ENCODE measurements around the gene PIR.

Gene PIR

DNA sequence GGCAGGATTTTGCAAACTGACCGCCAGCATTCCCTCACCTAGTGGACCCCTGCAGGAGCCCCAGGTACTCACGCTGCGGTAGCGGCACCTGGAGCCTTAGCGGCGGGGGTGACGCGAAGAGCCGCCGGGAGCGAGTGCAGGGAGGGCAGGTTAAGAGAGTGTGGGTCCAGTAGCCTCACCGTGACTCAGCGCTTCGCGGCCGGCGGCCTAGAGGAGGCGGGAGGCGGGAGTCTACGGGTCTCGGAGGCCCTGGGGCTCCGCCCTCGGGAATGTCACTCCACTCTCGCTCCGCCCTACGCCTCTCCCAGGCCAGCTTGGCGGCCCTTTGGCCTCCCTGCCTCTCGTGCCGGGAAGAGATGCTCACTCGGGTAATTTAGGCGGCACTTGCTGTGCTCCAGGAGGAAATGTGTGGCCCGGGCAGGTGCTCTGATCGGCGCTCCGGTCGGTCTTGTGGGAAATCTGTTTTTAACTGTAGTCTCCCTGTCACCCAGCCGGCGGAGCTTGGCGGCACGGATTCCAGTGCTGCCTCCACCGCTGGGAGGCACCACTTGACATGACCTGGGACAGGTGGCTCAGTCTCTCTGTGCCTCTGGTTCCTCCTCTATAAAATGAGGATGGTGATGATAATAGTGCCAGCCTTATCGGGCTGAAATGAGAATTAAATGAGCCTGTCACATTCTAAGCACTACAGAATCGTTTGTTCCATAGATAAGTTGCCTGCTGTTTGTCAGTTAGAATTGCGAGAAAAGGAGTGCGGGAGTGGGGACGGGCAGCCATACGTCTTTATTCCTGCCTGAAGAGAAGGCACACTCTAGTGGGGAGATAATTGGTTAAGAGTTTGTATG is at the start of gene PIR:
Gene PIR, minus strand, starts transcription at position 216 of the 845 bp plus-strand sequence. CDS start 2,076 bp downstream, outside the sequence.
- DNase-seq, result peak; percentile 81

DNA sequence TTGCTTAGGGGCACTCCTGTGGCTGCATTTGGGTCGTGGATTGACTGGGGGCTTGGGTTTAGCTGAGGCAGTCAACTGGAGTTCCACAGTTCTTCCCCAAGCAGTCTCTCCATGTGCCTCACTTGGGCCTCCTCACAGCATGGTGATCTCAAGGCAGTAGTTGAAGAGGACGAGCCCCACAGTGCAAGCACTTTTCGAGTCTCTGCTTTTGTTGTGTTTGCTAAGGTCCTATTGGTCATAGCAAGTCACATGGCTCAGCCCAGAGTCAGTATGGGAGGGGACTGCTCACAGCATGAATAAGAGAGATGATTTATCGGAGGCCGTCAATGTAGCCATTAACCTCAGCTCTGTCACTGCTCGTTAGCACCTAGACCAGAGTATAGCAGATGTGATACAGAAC is 37.2 kb upstream of the PIR start:
- no peak for DNase-seq

GRCh38 chrX:15529165-15529564 is 36.0 kb upstream of the PIR start:
- DNase-seq, result no peak

DNA sequence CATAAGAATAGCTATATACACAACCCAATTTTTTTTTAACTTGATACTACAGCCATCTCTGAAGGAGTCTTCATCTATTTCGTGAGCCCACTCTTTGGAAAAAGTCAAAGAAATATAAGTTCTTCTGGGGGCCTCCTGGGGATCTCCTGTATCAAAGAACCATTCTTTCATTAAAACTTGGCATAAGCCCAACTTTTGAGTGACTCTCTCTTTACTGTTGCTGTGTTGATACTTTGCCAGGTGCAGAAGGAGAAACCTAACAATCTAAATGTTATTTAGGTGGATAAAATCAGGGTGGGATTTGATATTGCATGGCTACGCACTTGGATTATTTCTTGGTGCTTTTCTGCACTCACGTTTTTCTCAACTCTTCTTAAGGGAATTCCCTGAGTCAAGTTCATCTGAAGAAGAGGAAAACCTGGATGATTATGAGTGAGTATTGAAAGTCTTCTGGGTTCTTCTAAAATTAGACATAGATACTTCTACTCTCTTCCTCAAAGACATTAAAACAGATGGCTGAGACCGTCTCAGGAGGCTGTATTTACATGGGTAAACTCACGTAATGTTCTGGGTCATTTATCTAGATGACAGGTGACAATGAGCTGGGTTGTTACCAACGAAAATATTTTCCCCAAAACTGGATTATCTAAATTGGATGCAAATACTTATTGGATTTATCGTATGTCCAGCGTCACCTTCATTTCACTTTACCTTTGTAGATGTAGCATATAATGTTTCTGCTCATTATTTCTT is 32.7 kb upstream of the PIR start:
- DNase-seq, result no peak

GRCh38 chrX:15524417-15524816 is 31.3 kb upstream of the PIR start:
- no peak for DNase-seq

DNA sequence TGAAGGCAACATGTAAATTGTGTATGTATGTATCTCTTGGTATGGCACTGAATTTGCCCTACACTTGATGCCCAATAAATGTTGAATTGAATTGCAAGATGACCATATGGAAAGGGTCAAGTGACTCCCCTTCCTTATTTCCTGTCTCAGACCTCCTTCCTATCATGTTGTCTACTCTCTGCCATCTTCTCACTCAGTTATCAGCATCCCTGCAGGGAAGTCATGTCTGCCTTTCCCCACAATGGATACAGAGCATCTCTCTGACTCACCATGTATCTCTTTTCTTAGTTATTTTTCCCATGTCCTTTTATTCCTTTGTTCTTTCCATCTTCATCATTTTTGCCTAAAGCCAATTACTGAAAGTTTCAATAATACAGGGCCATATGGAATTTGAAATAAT is 30.0 kb upstream of the PIR start:
- DNase-seq, result no peak

GRCh38 chrX:15522464-15522863 is 29.3 kb upstream of the PIR start:
- no peak for DNase-seq

GRCh38 chrX:15515931-15516330 is 22.8 kb upstream of the PIR start:
- DNase-seq, result no peak

GRCh38 chrX:15514279-15514678 is 21.1 kb upstream of the PIR start:
- DNase-seq, result no peak

GRCh38 chrX:15512401-15512965 is 19.4 kb upstream of the PIR start:
- DNase-seq, result peak; percentile 13

DNA sequence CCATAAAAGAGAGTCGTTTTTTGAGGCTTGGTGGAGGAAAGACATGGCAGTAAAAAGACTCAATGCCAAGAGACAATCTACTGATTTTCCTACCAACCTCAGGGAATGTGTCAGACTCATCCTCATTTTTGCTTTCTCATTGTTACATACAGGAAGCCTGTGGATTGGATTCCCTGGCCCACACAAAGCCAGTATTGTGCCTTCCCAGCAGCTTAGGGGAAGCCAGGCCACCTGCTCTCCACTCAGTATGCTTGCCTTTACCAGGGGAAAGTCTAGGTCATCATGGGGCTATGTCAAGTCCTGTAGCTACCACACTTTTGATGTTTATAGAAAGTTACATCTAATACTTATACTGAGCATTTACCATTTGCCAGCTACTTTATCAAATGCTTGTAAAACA is 18.4 kb upstream of the PIR start:
- no peak for DNase-seq

- no peak for DNase-seq
These were observed 16.7 kb upstream of the PIR start for GRCh38 chrX:15509845-15510244.

- DNase-seq, result no peak
These were observed 13.9 kb upstream of the PIR start for GRCh38 chrX:15507005-15507404.

- no peak for DNase-seq
These were observed 12.0 kb upstream of the PIR start for GRCh38 chrX:15505101-15505500.

DNA sequence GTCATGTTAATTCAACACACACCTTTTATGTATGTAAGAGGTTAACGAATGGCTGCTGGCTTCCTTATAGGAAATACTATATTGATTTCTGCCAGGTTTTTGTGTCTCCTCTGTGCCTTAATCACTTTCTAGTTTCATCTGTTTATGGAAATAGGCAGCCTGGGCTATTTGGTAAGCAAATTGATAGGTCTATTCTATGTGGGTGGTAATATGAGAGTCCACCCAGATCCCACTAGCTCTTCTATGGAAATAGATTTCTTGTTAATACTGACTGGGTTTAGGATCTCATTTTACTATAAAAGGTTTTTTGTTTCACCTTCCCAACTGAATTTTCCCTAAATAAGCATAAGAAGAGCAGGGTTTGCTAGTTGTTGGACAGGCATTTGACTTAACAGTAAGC is 11.5 kb upstream of the PIR start:
- no peak for DNase-seq

DNA sequence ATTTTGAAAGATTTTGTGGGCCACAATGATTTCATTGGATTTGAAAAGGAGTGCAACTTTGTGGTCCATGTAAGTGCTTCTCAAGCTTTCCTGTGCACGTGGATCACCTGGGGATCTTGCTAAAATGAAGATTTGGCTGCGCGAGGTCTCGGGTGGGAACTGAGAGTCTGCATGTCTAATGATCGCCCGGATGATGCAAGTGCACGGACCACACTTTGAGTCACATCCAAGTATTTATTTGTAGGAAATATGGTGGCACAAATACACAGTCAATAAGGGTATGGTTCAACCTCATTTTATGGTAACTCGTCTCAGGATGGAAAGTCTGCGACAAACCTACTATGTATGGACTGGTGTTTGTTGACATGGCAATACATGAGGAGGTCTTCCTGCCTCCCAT is 8.4 kb upstream of the PIR start:
- no peak for DNase-seq

DNA sequence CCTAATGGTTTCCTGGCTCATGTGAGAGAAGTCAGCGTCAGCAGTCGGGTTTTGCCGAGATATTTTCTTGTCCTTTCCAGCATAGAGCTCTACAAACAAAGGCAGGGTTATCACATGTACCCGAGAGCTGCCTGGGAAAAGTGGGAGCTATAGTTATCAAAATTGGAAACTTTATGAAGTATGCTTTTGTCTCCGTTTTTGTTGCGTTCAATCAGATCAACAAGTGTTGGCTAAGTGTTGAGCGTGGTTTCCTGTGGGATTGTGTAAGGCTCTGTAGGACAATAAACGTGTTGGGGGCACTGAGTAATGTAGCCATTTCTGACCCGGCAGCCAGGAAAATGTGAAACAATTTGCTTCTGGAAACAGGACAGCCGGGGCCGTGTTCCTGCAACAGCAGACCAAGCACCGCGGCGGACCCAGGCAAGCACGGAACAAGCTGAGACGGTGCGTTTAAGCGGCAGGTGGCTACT is 7.4 kb upstream of the PIR start, which contains the start of gene BMX:
Gene BMX, plus strand, starts transcription at position 311 of the 470 bp plus-strand sequence. CDS start 7,547 bp downstream, outside the sequence.
- DNase-seq, result no peak

DNA sequence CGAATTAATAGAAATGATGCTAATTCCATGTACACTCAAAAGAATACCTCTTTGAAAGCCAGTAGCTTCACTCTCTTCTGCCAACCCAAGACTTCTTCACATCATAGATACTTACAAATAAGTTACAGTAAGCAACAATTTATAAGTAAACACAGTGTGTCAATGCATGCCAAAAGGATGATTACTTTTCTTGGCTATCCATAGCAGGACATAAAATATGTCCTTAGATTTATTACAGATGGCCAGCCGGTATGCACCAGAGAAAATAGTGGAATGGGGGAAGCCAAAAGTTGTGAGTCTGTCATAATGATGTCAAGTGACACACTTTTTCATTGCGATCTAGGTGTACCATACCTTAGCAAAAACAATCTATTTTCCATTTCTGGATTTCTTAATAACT is 6.8 kb upstream of the PIR start:
- no peak for DNase-seq

DNA sequence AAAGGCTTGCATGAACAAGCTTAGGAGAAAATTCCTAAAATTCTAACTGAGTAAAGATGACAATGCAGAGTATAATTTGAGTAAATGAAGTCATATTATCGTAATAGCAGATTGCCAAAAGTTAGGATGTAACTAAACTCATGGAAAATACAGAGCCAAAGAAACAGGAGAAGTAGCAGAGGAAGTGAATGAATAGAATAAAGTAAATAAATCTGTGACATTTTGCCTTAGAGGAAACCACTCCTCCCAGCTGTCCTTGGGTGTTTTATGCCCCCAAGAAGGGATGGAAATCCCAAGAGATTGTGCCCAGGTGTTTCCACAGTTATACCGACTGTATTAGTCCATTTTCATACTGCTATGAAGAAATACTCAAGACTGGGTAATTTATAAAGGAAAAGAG is 5.6 kb upstream of the PIR start:
- no peak for DNase-seq

DNA sequence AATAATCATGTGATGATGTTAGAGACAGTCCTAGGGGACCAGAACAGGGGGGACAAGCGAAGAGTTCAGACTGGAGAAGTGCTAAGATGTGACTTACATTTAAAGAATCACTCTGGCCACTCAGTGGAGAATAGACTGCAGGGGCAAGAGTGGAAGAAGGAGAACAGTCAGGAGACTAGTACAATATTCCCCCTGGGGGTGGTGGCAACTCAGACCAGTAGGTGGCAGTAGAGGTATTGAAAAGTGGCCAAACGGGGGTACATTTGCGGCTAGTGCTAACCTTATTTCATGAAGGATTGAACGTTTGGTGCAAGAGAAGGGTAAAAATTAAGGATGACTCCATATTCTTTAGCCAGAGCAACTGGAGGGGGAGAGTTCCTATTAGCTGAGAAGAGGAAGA is 4.7 kb upstream of the PIR start:
- peak; percentile 29 for DNase-seq

DNA sequence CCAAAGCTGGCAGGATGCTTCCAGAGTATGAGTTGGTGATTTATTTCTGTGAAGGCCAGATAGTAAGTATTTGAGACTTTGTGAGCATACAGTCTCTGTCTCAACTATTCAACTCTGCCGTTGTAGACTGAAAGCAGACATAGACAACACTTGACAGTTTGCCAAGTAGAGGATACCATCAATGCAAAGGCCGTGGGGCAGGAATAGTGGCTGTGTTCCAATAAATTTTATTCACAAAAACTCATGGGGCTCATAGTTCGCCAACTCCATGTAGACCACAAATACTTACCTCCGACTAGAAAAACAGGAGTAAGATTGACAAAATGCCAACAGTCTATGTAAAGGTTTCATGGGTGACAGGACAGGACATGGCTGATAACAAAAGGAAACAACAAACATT is 3.7 kb upstream of the PIR start:
- no peak for DNase-seq

DNA sequence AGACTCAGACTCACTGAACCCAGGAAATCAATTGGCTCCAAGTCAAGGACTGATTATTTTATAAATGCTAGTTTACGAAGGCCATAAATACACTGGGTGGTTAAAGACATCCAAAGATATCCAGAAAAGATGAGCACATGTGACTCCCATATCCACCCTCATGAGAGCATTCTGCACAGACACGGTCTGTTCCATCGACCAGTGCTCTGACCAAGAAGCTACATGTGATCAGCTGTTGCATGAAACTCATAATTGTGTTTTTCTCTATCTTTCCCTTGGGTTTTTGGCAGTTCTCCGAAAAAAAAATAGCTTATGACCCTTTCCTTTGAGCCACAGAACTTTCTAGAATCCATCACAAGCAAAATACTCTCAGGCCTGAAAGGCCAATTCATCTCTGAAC is 2.7 kb upstream of the PIR start:
- no peak for DNase-seq

- no peak for DNase-seq
These were observed 664 bp downstream of the PIR start for GRCh38 chrX:15492469-15492868.

DNA sequence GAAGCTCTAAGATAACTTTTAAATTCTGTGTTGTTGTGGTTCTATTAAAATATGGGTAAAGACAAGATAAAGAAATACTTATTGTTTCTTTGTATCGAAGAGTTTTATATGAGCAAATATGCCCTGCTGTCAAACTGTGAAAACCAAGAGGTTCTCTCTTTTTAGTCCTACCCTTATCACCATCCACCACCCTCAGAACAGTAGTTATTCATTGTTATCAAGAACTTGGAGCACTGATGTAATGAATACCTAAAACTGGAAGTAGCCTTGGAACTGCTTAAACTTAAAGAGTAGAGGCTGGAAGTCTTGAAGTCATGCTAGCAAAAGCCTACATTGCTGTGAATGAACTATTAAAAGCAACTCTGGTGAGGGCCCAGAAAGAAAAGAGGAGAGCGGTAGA is 9.2 kb downstream of the PIR start:
- no peak for DNase-seq

All from inflammatory macrophage treated with lipopolysaccharide for 4 hours (primary cell).